Trophoblast cell (in vitro differentiated cells and primary cell): ENCODE results near the gene ABHD14A.
A peak's percentile ranks its signal among the peaks of the same experiment; 100 is the strongest.

Experiments
- DNase-seq, 2 donors: peaks; one replicate each; pipeline ENCODE4 v3.0.0-alpha.2; 2016
- H2AFZ ChIP-seq: 2 replicates; pipeline ENCODE4 v1.6.1; 2013; ENCODE audit warnings: low read length, moderate library complexity, mild to moderate bottlenecking; ENCODE audit not compliant: insufficient read depth, poor library complexity
- H2AK5ac ChIP-seq: 2 replicates; pipeline ENCODE4 v1.6.1; 2013; ENCODE audit warnings: mild to moderate bottlenecking, low read length
- H2BK120ac ChIP-seq: 2 replicates; pipeline ENCODE4 v1.6.1; 2013; ENCODE audit warnings: low read length, mild to moderate bottlenecking, moderate library complexity; ENCODE audit not compliant: insufficient read depth, poor library complexity
- H2BK12ac ChIP-seq: 2 replicates; pipeline ENCODE4 v1.6.1; 2013; ENCODE audit warnings: mild to moderate bottlenecking, low read length, moderate library complexity
- H2BK5ac ChIP-seq: 2 replicates; pipeline ENCODE4 v1.6.1; 2013; ENCODE audit warnings: low read length, low read depth, moderate library complexity, mild to moderate bottlenecking; ENCODE audit not compliant: poor library complexity
- H3K14ac ChIP-seq: 2 replicates; pipeline ENCODE4 v1.6.1; 2013; ENCODE audit warnings: mild to moderate bottlenecking, low read length
- H3K18ac ChIP-seq: 2 replicates; pipeline ENCODE4 v1.6.1; 2013; ENCODE audit warnings: mild to moderate bottlenecking, low read length
- H3K23ac ChIP-seq: 2 replicates; pipeline ENCODE4 v1.6.1; 2013; ENCODE audit warnings: low read length
- H3K27ac ChIP-seq: 2 replicates; pipeline ENCODE4 v1.5.1; 2013; ENCODE audit warnings: low read depth, mild to moderate bottlenecking, inconsistent platforms, low read length, moderate library complexity
- H3K27me3 ChIP-seq: 2 replicates; pipeline ENCODE4 v1.6.1; 2013; ENCODE audit warnings: inconsistent platforms, mild to moderate bottlenecking, low read length, moderate library complexity; ENCODE audit not compliant: insufficient read depth
- H3K36me3 ChIP-seq, 2 experiments: 1 replicate in 1 of 2; 2 replicates in 1 of 2; pipeline ENCODE4 v1.6.1; 2013; ENCODE audit warnings: low read length in 2 of 2, mild to moderate bottlenecking in 2 of 2, moderate library complexity in 1 of 2; ENCODE audit not compliant: insufficient read depth in 2 of 2, control insufficient read depth in 1 of 2
- H3K4ac ChIP-seq: 2 replicates; pipeline ENCODE4 v1.6.1; 2013; ENCODE audit warnings: low read depth, mild to moderate bottlenecking, low read length, moderate library complexity
- H3K4me1 ChIP-seq, 2 experiments: 1 replicate in 1 of 2; 2 replicates in 1 of 2; pipeline ENCODE4 v1.6.1; 2013; ENCODE audit warnings: low read length in 2 of 2, mild to moderate bottlenecking in 2 of 2, moderate library complexity in 1 of 2; ENCODE audit not compliant: insufficient read depth in 2 of 2, control insufficient read depth in 1 of 2
- H3K4me2 ChIP-seq: 2 replicates; pipeline ENCODE4 v1.6.1; 2013; ENCODE audit warnings: inconsistent platforms, mild to moderate bottlenecking, low read length, moderate library complexity
- H3K4me3 ChIP-seq: 2 replicates; pipeline ENCODE4 v1.5.1; 2013; ENCODE audit warnings: mild to moderate bottlenecking, low read depth, low read length, inconsistent platforms
- H3K79me1 ChIP-seq: one replicate; pipeline ENCODE4 v1.6.1; 2013; ENCODE audit warnings: low read length
- H3K79me2 ChIP-seq: 2 replicates; pipeline ENCODE4 v1.6.1; 2013; ENCODE audit warnings: low read length, mild to moderate bottlenecking; ENCODE audit not compliant: control insufficient read depth, insufficient read depth, poor library complexity
- H3K9ac ChIP-seq: 2 replicates; pipeline ENCODE4 v1.6.1; 2013; ENCODE audit warnings: mild to moderate bottlenecking, low read length
- H3K9me3 ChIP-seq: 2 replicates; pipeline ENCODE4 v1.6.1; 2013; ENCODE audit warnings: low read depth, mild to moderate bottlenecking, control low read depth, inconsistent platforms, low read length; ENCODE audit not compliant: insufficient read depth
- H4K12ac ChIP-seq: 2 replicates; pipeline ENCODE4 v1.6.1; 2013; ENCODE audit warnings: low read depth, mild to moderate bottlenecking, low read length, moderate library complexity
- H4K8ac ChIP-seq: 2 replicates; pipeline ENCODE4 v1.6.1; 2013; ENCODE audit warnings: low read depth, mild to moderate bottlenecking, low read length, moderate library complexity
- H4K91ac ChIP-seq: one replicate; pipeline ENCODE4 v1.6.1; 2013; ENCODE audit warnings: low read depth, mild to moderate bottlenecking, low read length, moderate library complexity
- WGBS: extraction: QIAGEN DNeasy Blood & Tissue Kit; methylation state at CpG from one replicate; pipeline ENCODE4 v1.1.7; 2013; ENCODE audit warnings: missing lambda C conversion rate; ENCODE audit not compliant: insufficient read length, insufficient coverage; ENCODE audit errors: extremely low coverage; 5-methylcytosine and 5-hydroxymethylcytosine counted together

The ABHD14A gene

GRCh38 chr3:52006017-52006819 lies 31.4 kb downstream of the ABHD14A start:
- Histone ChIP-seq H2BK120ac (no peak overlapping the region), H3K36me3 (no peaks in the 10 kb centered on the region), H3K9me3 (no peaks in the 10 kb centered on the region), H3K27ac (no peak overlapping the region), H3K27me3 (no peaks in the 10 kb centered on the region), H3K4ac (no peak overlapping the region), H4K8ac (no peak overlapping the region), H2BK12ac (no peak overlapping the region), H2AK5ac (no peak overlapping the region), H3K4me3 (no peak overlapping the region), H3K23ac (no peak overlapping the region), H3K79me1 (no peaks in the 10 kb centered on the region), H2AFZ (no peak overlapping the region), H3K4me1 (peaks cover 7 to 10% of the 10 kb centered on the region in 2 experiments), H3K18ac (no peak overlapping the region), H3K79me2 (no peaks in the 10 kb centered on the region), H2BK5ac (no peak overlapping the region), H3K9ac (no peak overlapping the region), H3K14ac (no peak overlapping the region), H4K91ac (no peak overlapping the region), H3K4me2 (peak overlapping the region; percentile 13), H4K12ac (no peak overlapping the region)
- no CpG with 5 or more reads among the region's 8 CpGs for WGBS
- DNase-seq, result no peak

GRCh38 chr3:52006820-52007133 lies 31.9 kb downstream of the ABHD14A start:
- Histone ChIP-seq H2AFZ (no peak overlapping the region), H2BK5ac (no peak overlapping the region), H2BK12ac (no peak overlapping the region), H3K4me1 (peaks cover 7 to 10% of the 10 kb centered on the region in 2 experiments), H3K4me2 (no peak overlapping the region), H3K23ac (no peak overlapping the region), H3K79me2 (no peaks in the 10 kb centered on the region), H3K9ac (no peak overlapping the region), H3K27me3 (no peaks in the 10 kb centered on the region), H3K36me3 (no peaks in the 10 kb centered on the region), H4K12ac (no peak overlapping the region), H2BK120ac (no peak overlapping the region), H3K14ac (no peak overlapping the region), H3K4ac (no peak overlapping the region), H2AK5ac (no peak overlapping the region), H3K4me3 (no peak overlapping the region), H3K79me1 (no peaks in the 10 kb centered on the region), H4K91ac (no peak overlapping the region), H3K27ac (no peak overlapping the region), H3K18ac (no peak overlapping the region), H3K9me3 (no peaks in the 10 kb centered on the region), H4K8ac (no peak overlapping the region)
- DNase-seq, result no peak
- no CpG with 5 or more reads among the region's 6 CpGs for WGBS

DNA sequence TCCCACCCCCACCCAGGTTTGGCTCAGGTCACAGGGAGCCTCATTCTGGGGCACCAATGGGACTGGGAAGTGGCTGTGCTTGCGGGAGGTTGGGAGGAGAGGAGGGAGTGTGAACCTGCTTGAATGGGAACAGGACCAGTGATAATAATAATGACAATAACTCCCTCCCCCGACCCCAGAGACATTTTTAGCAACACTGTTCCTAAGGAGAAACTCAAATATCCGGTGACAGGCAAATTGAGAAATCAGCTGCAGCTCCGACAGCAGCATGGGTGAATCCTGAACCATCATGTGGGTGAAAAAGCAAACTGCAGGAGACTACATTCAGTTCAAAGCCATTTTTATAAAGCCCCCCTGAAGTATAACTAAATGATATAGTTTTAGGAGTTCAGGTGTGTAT lies 32.4 kb downstream of the ABHD14A start:
- Histone ChIP-seq H3K36me3 (no peaks in the 10 kb centered on the region), H2AK5ac (no peak overlapping the region), H3K4me1 (peaks cover 7 to 10% of the 10 kb centered on the region in 2 experiments), H2BK120ac (no peak overlapping the region), H3K4me3 (no peak overlapping the region), H3K23ac (no peak overlapping the region), H3K4me2 (no peak overlapping the region), H3K9me3 (no peaks in the 10 kb centered on the region), H3K27ac (no peak overlapping the region), H3K14ac (no peak overlapping the region), H4K12ac (no peak overlapping the region), H3K9ac (no peak overlapping the region), H4K91ac (no peak overlapping the region), H2BK12ac (no peak overlapping the region), H3K79me2 (no peaks in the 10 kb centered on the region), H3K79me1 (no peaks in the 10 kb centered on the region), H3K18ac (no peak overlapping the region), H2AFZ (no peak overlapping the region), H3K4ac (no peak overlapping the region), H3K27me3 (no peaks in the 10 kb centered on the region), H2BK5ac (no peak overlapping the region), H4K8ac (no peak overlapping the region)
- DNase-seq, result no peak
- no CpG with 5 or more reads among the region's 4 CpGs for WGBS

DNA sequence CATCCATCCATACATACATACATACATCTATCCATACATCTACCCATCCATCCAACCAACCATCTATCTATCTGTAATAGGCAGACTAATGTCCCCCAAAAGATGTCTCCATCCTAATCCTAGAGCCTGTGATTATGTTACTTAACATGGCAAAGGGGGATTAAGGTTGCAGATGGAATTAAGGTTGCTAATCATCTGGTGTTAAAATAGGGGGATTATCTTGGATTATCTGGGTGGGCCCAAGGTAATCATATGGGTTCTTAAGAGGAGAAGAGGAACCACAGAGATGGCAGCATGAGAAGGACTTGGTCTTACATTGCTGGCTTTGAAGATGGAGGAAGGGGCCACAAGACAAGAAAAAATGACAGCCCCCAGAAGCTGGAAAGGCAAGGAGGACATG lies 35.6 kb downstream of the ABHD14A start:
- H4K91ac ChIP-seq, result no peak overlapping the region
- H3K9me3 ChIP-seq, result no peaks in the 10 kb centered on the region
- H4K8ac ChIP-seq, result no peak overlapping the region
- H2AFZ ChIP-seq, result no peak overlapping the region
- H2BK12ac ChIP-seq, result no peak overlapping the region
- H3K79me1 ChIP-seq, result no peaks in the 10 kb centered on the region
- peaks cover 5 to 8% of the 10 kb centered on the region in 2 experiments for H3K4me1 ChIP-seq
- no peak overlapping the region for H2AK5ac ChIP-seq
- H3K18ac ChIP-seq, result no peak overlapping the region
- no peaks in the 10 kb centered on the region for H3K27me3 ChIP-seq
- H3K23ac ChIP-seq, result no peak overlapping the region
- H2BK5ac ChIP-seq, result no peak overlapping the region
- H3K4ac ChIP-seq, result no peak overlapping the region
- no peak for DNase-seq
- H3K36me3 ChIP-seq, result no peaks in the 10 kb centered on the region
- no peak overlapping the region for H4K12ac ChIP-seq
- H3K4me3 ChIP-seq, result no peak overlapping the region
- no peak overlapping the region for H3K27ac ChIP-seq
- H3K14ac ChIP-seq, result no peak overlapping the region
- no peak overlapping the region for H3K9ac ChIP-seq
- no peaks in the 10 kb centered on the region for H3K79me2 ChIP-seq
- no peak overlapping the region for H2BK120ac ChIP-seq
- H3K4me2 ChIP-seq, result no peak overlapping the region
